HL-60 (cell line): Measurements from ENCODE around the gene COL6A3.

ENCODE experiments used
- DNase-seq, 2 experiments: peaks; one replicate each; pipeline ENCODE4 v3.0.0-alpha.2; 2010 to 2020; ENCODE audit warnings: low read depth in 1 of 2, low spot score in 1 of 2
- H3K27ac ChIP-seq: fragments of 250-450 bp; sonication (Bioruptor Pico); replicated peaks from 2 replicates; pipeline ENCODE4 v1.5.1; 2020; ENCODE audit warnings: mild to moderate bottlenecking, moderate library complexity
- H3K27me3 ChIP-seq: fragments of 250-450 bp; sonication (Bioruptor Pico); 2 replicates; pipeline ENCODE4 v1.5.1; 2021; ENCODE audit warnings: mild to moderate bottlenecking, moderate library complexity; ENCODE audit not compliant: insufficient read depth, poor library complexity, severe bottlenecking
- H3K4me3 ChIP-seq: replicated peaks from 2 replicates; pipeline ENCODE4 v1.5.1; 2011; ENCODE audit warnings: mild to moderate bottlenecking, control low read depth, low read length; ENCODE audit not compliant: insufficient read depth
- CTCF ChIP-seq: IDR thresholded peaks from one replicate; pipeline ENCODE4 v1.5.1; 2011; ENCODE audit warnings: low read length, control low read depth, inconsistent platforms; ENCODE audit not compliant: insufficient read depth
- GABPA ChIP-seq: IDR thresholded peaks from 2 replicates; pipeline ENCODE4 v1.6.1; 2012; ENCODE audit warnings: low read depth
- POLR2AphosphoS5 ChIP-seq: IDR thresholded peaks from 2 replicates; pipeline ENCODE4 v1.6.1; 2012; ENCODE audit warnings: low read depth
- SPI1 ChIP-seq: IDR thresholded peaks from 2 replicates; pipeline ENCODE4 v1.6.1; 2012; ENCODE audit warnings: low read depth, mild to moderate bottlenecking, borderline replicate concordance
- TF ChIP-seq, protein P1 (sequence below): IDR thresholded peaks from 2 replicates; pipeline ENCODE4 v1.6.1; 2012; ENCODE audit warnings: low read depth; ENCODE audit not compliant: insufficient replicate concordance

The COL6A3 gene

DNA sequence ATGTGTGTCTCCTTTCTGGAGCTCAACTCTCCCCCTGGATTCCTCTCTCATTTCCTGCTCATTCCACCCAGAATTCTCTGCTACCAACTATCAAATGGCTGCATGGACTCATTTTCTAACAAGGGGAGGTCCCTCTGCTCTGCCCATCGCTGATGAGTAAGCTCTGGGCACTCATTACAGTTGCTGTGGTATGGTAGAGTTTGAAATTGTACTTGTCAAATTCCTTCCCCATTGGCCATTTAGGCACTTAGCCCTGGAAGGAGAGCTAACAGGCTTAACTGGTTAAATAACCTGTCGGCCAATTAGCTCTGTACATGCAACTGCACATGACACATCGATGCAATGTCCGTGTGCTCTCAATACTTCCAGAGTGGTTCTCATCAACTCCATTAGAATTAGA lies 20.4 kb downstream of the COL6A3 start:
- H3K27me3 ChIP-seq, result peaks cover 2% of the 10 kb centered on the region
- DNase-seq, result no peak
- TF ChIP-seq SPI1 (no peak), CTCF (no peak), GABPA (no peak), POLR2AphosphoS5 (no peak)
- TF ChIP-seq, protein P1, sequence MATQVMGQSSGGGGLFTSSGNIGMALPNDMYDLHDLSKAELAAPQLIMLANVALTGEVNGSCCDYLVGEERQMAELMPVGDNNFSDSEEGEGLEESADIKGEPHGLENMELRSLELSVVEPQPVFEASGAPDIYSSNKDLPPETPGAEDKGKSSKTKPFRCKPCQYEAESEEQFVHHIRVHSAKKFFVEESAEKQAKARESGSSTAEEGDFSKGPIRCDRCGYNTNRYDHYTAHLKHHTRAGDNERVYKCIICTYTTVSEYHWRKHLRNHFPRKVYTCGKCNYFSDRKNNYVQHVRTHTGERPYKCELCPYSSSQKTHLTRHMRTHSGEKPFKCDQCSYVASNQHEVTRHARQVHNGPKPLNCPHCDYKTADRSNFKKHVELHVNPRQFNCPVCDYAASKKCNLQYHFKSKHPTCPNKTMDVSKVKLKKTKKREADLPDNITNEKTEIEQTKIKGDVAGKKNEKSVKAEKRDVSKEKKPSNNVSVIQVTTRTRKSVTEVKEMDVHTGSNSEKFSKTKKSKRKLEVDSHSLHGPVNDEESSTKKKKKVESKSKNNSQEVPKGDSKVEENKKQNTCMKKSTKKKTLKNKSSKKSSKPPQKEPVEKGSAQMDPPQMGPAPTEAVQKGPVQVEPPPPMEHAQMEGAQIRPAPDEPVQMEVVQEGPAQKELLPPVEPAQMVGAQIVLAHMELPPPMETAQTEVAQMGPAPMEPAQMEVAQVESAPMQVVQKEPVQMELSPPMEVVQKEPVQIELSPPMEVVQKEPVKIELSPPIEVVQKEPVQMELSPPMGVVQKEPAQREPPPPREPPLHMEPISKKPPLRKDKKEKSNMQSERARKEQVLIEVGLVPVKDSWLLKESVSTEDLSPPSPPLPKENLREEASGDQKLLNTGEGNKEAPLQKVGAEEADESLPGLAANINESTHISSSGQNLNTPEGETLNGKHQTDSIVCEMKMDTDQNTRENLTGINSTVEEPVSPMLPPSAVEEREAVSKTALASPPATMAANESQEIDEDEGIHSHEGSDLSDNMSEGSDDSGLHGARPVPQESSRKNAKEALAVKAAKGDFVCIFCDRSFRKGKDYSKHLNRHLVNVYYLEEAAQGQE, result no peak
- no peak overlapping the region for H3K4me3 ChIP-seq
- H3K27ac ChIP-seq, result no peak overlapping the region

GRCh38 chr2:237392186-237392585 lies 21.8 kb downstream of the COL6A3 start:
- DNase-seq, result no peak
- TF ChIP-seq POLR2AphosphoS5 (no peak), GABPA (no peak), SPI1 (no peak), CTCF (no peak)
- TF ChIP-seq, protein P1, result no peak
- no peak overlapping the region for H3K4me3 ChIP-seq
- H3K27ac ChIP-seq, result no peak overlapping the region
- H3K27me3 ChIP-seq, result peaks cover 2% of the 10 kb centered on the region

GRCh38 chr2:237391140-237391539 lies 22.8 kb downstream of the COL6A3 start:
- Histone ChIP-seq H3K27me3 (peaks cover 2% of the 10 kb centered on the region), H3K4me3 (no peak overlapping the region), H3K27ac (no peak overlapping the region)
- TF ChIP-seq CTCF (no peak), SPI1 (no peak), POLR2AphosphoS5 (no peak), GABPA (no peak)
- TF ChIP-seq, protein P1, result no peak
- DNase-seq, result no peak
